Measurements from ENCODE around the gene GAL3ST1.

GRCh38 chr22:30596199-30596598 lies 21.7 kb upstream of the GAL3ST1 start:
- TF ChIP-seq CTCF (IDR thresholded peaks at IDR 0.05): no peak
- TF ChIP-seq EP300 (IDR thresholded peaks at IDR 0.05): no peak
- no peak for TF ChIP-seq POLR2AphosphoS5 (IDR thresholded peaks at IDR 0.05)
